IMR-90 (cell line): ENCODE data around the gene KRT3.

Experiments
- BHLHE40 ChIP-seq: fragments of 150-350 bp; IDR thresholded peaks from 2 replicates; pipeline ENCODE4 v1.6.1; 2016; ENCODE audit warnings: mild to moderate bottlenecking, low read depth, low read length
- CEBPB ChIP-seq: IDR thresholded peaks from 2 replicates; pipeline ENCODE4 v1.6.1; 2012; ENCODE audit warnings: low read depth, low read length, improper control_type of control experiment
- CHD1 ChIP-seq: IDR thresholded peaks from 2 replicates; pipeline ENCODE4 v1.6.1; 2012; ENCODE audit warnings: low read depth, low read length, improper control_type of control experiment
- ELK1 ChIP-seq: fragments of 150-350 bp; IDR thresholded peaks from 2 replicates; pipeline ENCODE4 v1.6.1; 2016; ENCODE audit warnings: low read depth, mild to moderate bottlenecking, low read length, moderate library complexity, borderline replicate concordance
- FOS ChIP-seq: fragments of 150-350 bp; IDR thresholded peaks from 2 replicates; pipeline ENCODE4 v1.6.1; 2016; ENCODE audit warnings: low read depth, low read length
- MAFK ChIP-seq: IDR thresholded peaks from 2 replicates; pipeline ENCODE4 v1.6.1; 2012; ENCODE audit warnings: low read depth, low read length, improper control_type of control experiment
- MXI1 ChIP-seq: IDR thresholded peaks from 2 replicates; pipeline ENCODE4 v1.6.1; 2012; ENCODE audit warnings: low read depth, mild to moderate bottlenecking, low read length, moderate library complexity, borderline replicate concordance
- POLR2A ChIP-seq: IDR thresholded peaks from 2 replicates; pipeline ENCODE4 v1.6.1; 2012; ENCODE audit warnings: mild to moderate bottlenecking, low read depth, low read length
- RAD21 ChIP-seq: IDR thresholded peaks from 2 replicates; pipeline ENCODE4 v1.6.1; 2012; ENCODE audit warnings: low read length, improper control_type of control experiment
- RCOR1 ChIP-seq: IDR thresholded peaks from 2 replicates; pipeline ENCODE4 v1.6.1; 2012; ENCODE audit warnings: mild to moderate bottlenecking, low read length, improper control_type of control experiment; ENCODE audit not compliant: insufficient replicate concordance
- RFX5 ChIP-seq: IDR thresholded peaks from 2 replicates; pipeline ENCODE4 v1.8.0; 2012; ENCODE audit warnings: low read depth, mild to moderate bottlenecking, low read length, moderate library complexity
- TF ChIP-seq, protein P1 (sequence below): conservative IDR thresholded peaks from 2 replicates; pipeline ENCODE4 v1.5.1; 2012; ENCODE audit warnings: mild to moderate bottlenecking, low read depth, low read length, improper control_type of control experiment

DNA sequence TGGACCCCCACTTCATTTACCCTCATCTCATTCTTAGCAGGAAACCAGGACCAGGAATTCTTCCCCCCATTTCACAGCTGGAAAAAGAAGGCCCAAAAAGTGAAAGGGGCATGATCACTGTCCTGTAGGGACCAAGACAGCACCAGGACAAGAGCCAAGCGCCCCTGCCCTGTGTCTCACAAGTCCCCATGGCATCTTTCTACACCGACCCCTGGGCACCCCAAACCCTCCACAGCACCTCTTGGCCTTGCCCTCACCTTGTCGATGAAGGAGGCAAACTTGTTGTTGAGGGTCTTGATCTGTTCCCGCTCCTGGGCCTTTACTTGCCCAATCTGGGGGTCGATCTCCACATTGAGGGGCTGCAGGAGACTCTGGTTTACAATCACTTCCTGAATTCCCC, 19.5 kb downstream of the KRT3 start:
- TF ChIP-seq, protein P1, sequence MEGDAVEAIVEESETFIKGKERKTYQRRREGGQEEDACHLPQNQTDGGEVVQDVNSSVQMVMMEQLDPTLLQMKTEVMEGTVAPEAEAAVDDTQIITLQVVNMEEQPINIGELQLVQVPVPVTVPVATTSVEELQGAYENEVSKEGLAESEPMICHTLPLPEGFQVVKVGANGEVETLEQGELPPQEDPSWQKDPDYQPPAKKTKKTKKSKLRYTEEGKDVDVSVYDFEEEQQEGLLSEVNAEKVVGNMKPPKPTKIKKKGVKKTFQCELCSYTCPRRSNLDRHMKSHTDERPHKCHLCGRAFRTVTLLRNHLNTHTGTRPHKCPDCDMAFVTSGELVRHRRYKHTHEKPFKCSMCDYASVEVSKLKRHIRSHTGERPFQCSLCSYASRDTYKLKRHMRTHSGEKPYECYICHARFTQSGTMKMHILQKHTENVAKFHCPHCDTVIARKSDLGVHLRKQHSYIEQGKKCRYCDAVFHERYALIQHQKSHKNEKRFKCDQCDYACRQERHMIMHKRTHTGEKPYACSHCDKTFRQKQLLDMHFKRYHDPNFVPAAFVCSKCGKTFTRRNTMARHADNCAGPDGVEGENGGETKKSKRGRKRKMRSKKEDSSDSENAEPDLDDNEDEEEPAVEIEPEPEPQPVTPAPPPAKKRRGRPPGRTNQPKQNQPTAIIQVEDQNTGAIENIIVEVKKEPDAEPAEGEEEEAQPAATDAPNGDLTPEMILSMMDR = no peak
- TF ChIP-seq ELK1 (no peak), RFX5 (no peak), RAD21 (no peak), POLR2A (no peak), CEBPB (no peak), RCOR1 (no peak), FOS (no peak), BHLHE40 (no peak), MAFK (no peak), MXI1 (no peak), CHD1 (no peak)
